ENCODE data around the gene RBM22.

- TF ChIP-seq REST (IDR thresholded peaks at IDR 0.05; ENCODE audit: insufficient read depth in 1 of 2, low read depth in 2 of 2, low read length in 2 of 2) (no peak), POLR2AphosphoS5 (IDR thresholded peaks at IDR 0.05; ENCODE audit: low read depth, low read length) (no peak)
Observed at GRCh38 chr5:150734579-150735384, 33.9 kb upstream of the RBM22 start.

All from PFSK-1 (cell line).